HCT116 (cell line): ENCODE data around the gene DOK6. TPM values are rescaled to one million over a fixed set of nuclear protein-coding genes. Genes with fewer than 3 reads are reported as not detected.

Experiments used
- ATAC-seq: fragments of 200-7000 bp; cut with Tn5 transposase; 2 replicates; pipeline ENCODE4 v1.9.1; 2020; ENCODE audit warnings: mild to moderate bottlenecking, moderate library complexity
- BruUV-seq: library from RNA; stranded (reverse); fragments of 400-500 nt; replicated peaks from 2 replicates; lab custom pipeline; 2021; lab: Mats Ljungman, UMichigan
- CTCF ChIA-PET: fragments of 300-600 bp; sonication (Branson Sonifier 250); formaldehyde crosslinking; loops from one replicate; lab custom pipeline; 2021; ENCODE audit warnings: antibody characterized with exemption; lab: Charles Lee
- POLR2A ChIA-PET: fragments of 300-600, 350-600 bp; sonication (Branson Sonifier 250); formaldehyde crosslinking; loops from one replicate; lab custom pipeline; 2021; ENCODE audit warnings: antibody characterized with exemption; lab: Charles Lee
- RAD21 ChIA-PET, 2 experiments: fragments of 300-600 bp; sonication (Branson Sonifier 250); formaldehyde crosslinking; loops; one replicate each; lab custom pipeline; 2023; ENCODE audit warnings: low total read pairs in 2 of 2; ENCODE audit not compliant: uncharacterized antibody in 2 of 2, unreplicated experiment in 2 of 2, low non-redundant PET in 1 of 2; lab: Charles Lee
- DNase-seq: peaks from one replicate; pipeline ENCODE4 v3.0.0-alpha.2; 2010; ENCODE audit warnings: low read depth, low spot score
- H2AFZ ChIP-seq: fragments of 200-600 bp; shearing (Covaris generic), sonication (generic); 2 replicates; pipeline ENCODE4 v1.6.1; 2017; ENCODE audit warnings: low read depth, mixed run types, mixed read lengths, antibody characterized with exemption, low read length; ENCODE audit not compliant: poor library complexity, severe bottlenecking
- H3K27ac ChIP-seq: 2 replicates; pipeline ENCODE4 v1.5.1; 2012; ENCODE audit warnings: low read depth, low read length
- H3K27me3 ChIP-seq: fragments of 200-600 bp; sonication (generic); 2 replicates; pipeline ENCODE4 v1.6.1; 2016; ENCODE audit warnings: mixed run types, low read length, mixed read lengths; ENCODE audit not compliant: insufficient read depth
- H3K36me3 ChIP-seq, 2 experiments: fragments of 200-500 bp in 1 of 2; fragments of 200-600 bp in 1 of 2; sonication (Bioruptor generic) in 1 of 2; sonication (generic) in 1 of 2; 2 replicates each; pipeline versions ENCODE4 v1.5.1 to v1.6.1; 2014 to 2016; ENCODE audit warnings: low read length in 2 of 2, inconsistent platforms in 1 of 2, mixed read lengths in 1 of 2, mixed run types in 1 of 2; ENCODE audit not compliant: insufficient read depth in 2 of 2, control insufficient read depth in 1 of 2
- H3K4me1 ChIP-seq, 2 experiments: fragments of 200-600 bp in 1 of 2; sonication (generic) in 1 of 2; 2 replicates each; pipeline versions ENCODE4 v1.5.1 to v1.6.1; 2012 to 2017; ENCODE audit warnings: low read length in 2 of 2, inconsistent platforms in 1 of 2, mild to moderate bottlenecking in 1 of 2, mixed read lengths in 1 of 2, mixed run types in 1 of 2, moderate library complexity in 1 of 2; ENCODE audit not compliant: insufficient read depth in 2 of 2, control insufficient read depth in 1 of 2
- H3K4me2 ChIP-seq: fragments of 200-600 bp; sonication (generic); 2 replicates; pipeline ENCODE4 v1.6.1; 2017; ENCODE audit warnings: mixed run types, low read length, mixed read lengths
- H3K4me3 ChIP-seq, 2 experiments: fragments of 200-600 bp in 1 of 2; sonication (generic) in 1 of 2; replicated peaks in 1 of 2; 2 replicates each; pipeline ENCODE4 v1.5.1; 2011 to 2016; ENCODE audit warnings: low read length in 2 of 2, control low read depth in 1 of 2, low read depth in 1 of 2, mild to moderate bottlenecking in 1 of 2, mixed read lengths in 1 of 2, mixed run types in 1 of 2
- H3K79me2 ChIP-seq: fragments of 200-600 bp; sonication (generic); 2 replicates; pipeline ENCODE4 v1.6.1; 2017; ENCODE audit warnings: mild to moderate bottlenecking, mixed run types, low read length, moderate library complexity, mixed read lengths; ENCODE audit not compliant: insufficient read depth
- H3K9ac ChIP-seq: fragments of 200-600 bp; sonication (generic); 2 replicates; pipeline ENCODE4 v1.6.1; 2016; ENCODE audit warnings: low read length, mixed read lengths
- H3K9me2 ChIP-seq: fragments of 200-600 bp; sonication (generic), shearing (Covaris generic); 2 replicates; pipeline ENCODE4 v1.6.1; 2017; ENCODE audit warnings: mixed run types, mild to moderate bottlenecking, moderate library complexity; ENCODE audit not compliant: insufficient read depth
- H3K9me3 ChIP-seq, 2 experiments: fragments of 200-500 bp in 1 of 2; fragments of 200-600 bp in 1 of 2; sonication (Bioruptor generic) in 1 of 2; sonication (generic) in 1 of 2; 2 replicates each; pipeline ENCODE4 v1.6.1; 2014 to 2017; ENCODE audit warnings: low read length in 2 of 2, mixed read lengths in 2 of 2, inconsistent platforms in 1 of 2, low read depth in 1 of 2, mild to moderate bottlenecking in 1 of 2, mixed run types in 1 of 2, moderate library complexity in 1 of 2; ENCODE audit not compliant: control insufficient read depth in 1 of 2, insufficient read depth in 1 of 2
- H4K20me1 ChIP-seq: fragments of 200-600 bp; sonication (generic), shearing (Covaris generic); 2 replicates; pipeline ENCODE4 v1.6.1; 2017; ENCODE audit warnings: mixed run types, mild to moderate bottlenecking, moderate library complexity; ENCODE audit not compliant: insufficient read depth
- CBX3 ChIP-seq: IDR thresholded peaks from 2 replicates; pipeline ENCODE4 v1.6.1; 2012; ENCODE audit warnings: low read depth
- EGR1 ChIP-seq: IDR thresholded peaks from 2 replicates; pipeline ENCODE4 v1.6.1; 2012; ENCODE audit warnings: low read depth
- ELF1 ChIP-seq: IDR thresholded peaks from 2 replicates; pipeline ENCODE4 v1.6.1; 2012; ENCODE audit warnings: low read depth, borderline replicate concordance
- EZH2 ChIP-seq: fragments of 200-600 bp; sonication (generic); IDR thresholded peaks from 2 replicates; pipeline ENCODE4 v1.6.1; 2017; ENCODE audit warnings: antibody characterized with exemption, mixed run types
- FOSL1 ChIP-seq: IDR thresholded peaks from 2 replicates; pipeline ENCODE4 v1.6.1; 2012; ENCODE audit warnings: low read depth
- JUND ChIP-seq: IDR thresholded peaks from 2 replicates; pipeline ENCODE4 v1.6.1; 2012
- MAX ChIP-seq: IDR thresholded peaks from 2 replicates; pipeline ENCODE4 v1.6.1; 2012
- POLR2A ChIP-seq: IDR thresholded peaks from 2 replicates; pipeline ENCODE4 v1.7.0; 2011; ENCODE audit warnings: borderline replicate concordance; ENCODE audit not compliant: insufficient read depth, insufficient read length; ENCODE audit errors: extremely low read depth
- POLR2AphosphoS5 ChIP-seq: IDR thresholded peaks from 2 replicates; pipeline ENCODE4 v1.6.1; 2011; ENCODE audit warnings: mild to moderate bottlenecking, low read depth, low read length, moderate library complexity
- SIN3A ChIP-seq: IDR thresholded peaks from 2 replicates; pipeline ENCODE4 v1.6.1; 2012; ENCODE audit warnings: low read depth
- YY1 ChIP-seq: IDR thresholded peaks from 2 replicates; pipeline ENCODE4 v1.6.1; 2011; ENCODE audit warnings: low read length, low read depth, moderate library complexity, mild to moderate bottlenecking; ENCODE audit not compliant: insufficient replicate concordance; ENCODE audit errors: extremely low read depth
- ZFX ChIP-seq: fragments of 450-650 bp; IDR thresholded peaks from 2 replicates; pipeline ENCODE4 v1.6.1; 2017
- ZNF274 ChIP-seq: fragments of 200-500 bp; sonication (Bioruptor generic); IDR thresholded peaks from 2 replicates; pipeline ENCODE4 v1.6.1; 2014; ENCODE audit warnings: mild to moderate bottlenecking, low read depth, low read length, inconsistent platforms
- intact Hi-C: fragments of 100-400 bp; cut with micrococcal nuclease; formaldehyde crosslinking; loops from 2 replicates; pipeline ENCODE4 v1.10.0; 2022
- total RNA-seq: library from RNA; stranded (reverse); gene quantifications from one replicate; pipeline ENCODE4 v1.2.1, GENCODE V29; 2021; ENCODE audit not compliant: unreplicated experiment
- TF ChIP-seq, protein P1 (sequence below): IDR thresholded peaks from 2 replicates; pipeline ENCODE4 v1.6.1; 2012; ENCODE audit warnings: low read depth
- TF ChIP-seq, protein P2 (sequence below): IDR thresholded peaks from 2 replicates; pipeline ENCODE4 v1.6.1; 2012
- TF ChIP-seq, protein P3 (sequence below), 3 experiments: fragments of 200-600 bp in 1 of 3; sonication (generic) in 1 of 3; IDR thresholded peaks in 2 of 3; conservative IDR thresholded peaks in 1 of 3; 2 replicates each; pipeline ENCODE4 v1.5.1; 2012 to 2017; ENCODE audit warnings: low read depth in 2 of 3, low read length in 2 of 3, antibody characterized with exemption in 1 of 3, borderline replicate concordance in 1 of 3, control low read depth in 1 of 3, mild to moderate bottlenecking in 1 of 3, mixed read lengths in 1 of 3, mixed run types in 1 of 3, moderate library complexity in 1 of 3; ENCODE audit not compliant: insufficient read depth in 1 of 3

DOK6 gene
- total RNA-seq, 1 experiment from 2014 or later, result not detected

GRCh38 chr18:69755041-69755440, 354.4 kb downstream of the DOK6 start (continued):
- TF ChIP-seq, protein P1, sequence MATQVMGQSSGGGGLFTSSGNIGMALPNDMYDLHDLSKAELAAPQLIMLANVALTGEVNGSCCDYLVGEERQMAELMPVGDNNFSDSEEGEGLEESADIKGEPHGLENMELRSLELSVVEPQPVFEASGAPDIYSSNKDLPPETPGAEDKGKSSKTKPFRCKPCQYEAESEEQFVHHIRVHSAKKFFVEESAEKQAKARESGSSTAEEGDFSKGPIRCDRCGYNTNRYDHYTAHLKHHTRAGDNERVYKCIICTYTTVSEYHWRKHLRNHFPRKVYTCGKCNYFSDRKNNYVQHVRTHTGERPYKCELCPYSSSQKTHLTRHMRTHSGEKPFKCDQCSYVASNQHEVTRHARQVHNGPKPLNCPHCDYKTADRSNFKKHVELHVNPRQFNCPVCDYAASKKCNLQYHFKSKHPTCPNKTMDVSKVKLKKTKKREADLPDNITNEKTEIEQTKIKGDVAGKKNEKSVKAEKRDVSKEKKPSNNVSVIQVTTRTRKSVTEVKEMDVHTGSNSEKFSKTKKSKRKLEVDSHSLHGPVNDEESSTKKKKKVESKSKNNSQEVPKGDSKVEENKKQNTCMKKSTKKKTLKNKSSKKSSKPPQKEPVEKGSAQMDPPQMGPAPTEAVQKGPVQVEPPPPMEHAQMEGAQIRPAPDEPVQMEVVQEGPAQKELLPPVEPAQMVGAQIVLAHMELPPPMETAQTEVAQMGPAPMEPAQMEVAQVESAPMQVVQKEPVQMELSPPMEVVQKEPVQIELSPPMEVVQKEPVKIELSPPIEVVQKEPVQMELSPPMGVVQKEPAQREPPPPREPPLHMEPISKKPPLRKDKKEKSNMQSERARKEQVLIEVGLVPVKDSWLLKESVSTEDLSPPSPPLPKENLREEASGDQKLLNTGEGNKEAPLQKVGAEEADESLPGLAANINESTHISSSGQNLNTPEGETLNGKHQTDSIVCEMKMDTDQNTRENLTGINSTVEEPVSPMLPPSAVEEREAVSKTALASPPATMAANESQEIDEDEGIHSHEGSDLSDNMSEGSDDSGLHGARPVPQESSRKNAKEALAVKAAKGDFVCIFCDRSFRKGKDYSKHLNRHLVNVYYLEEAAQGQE, result no peak
- no peak for TF ChIP-seq SIN3A
- TF ChIP-seq POLR2A, result no peak

DNA sequence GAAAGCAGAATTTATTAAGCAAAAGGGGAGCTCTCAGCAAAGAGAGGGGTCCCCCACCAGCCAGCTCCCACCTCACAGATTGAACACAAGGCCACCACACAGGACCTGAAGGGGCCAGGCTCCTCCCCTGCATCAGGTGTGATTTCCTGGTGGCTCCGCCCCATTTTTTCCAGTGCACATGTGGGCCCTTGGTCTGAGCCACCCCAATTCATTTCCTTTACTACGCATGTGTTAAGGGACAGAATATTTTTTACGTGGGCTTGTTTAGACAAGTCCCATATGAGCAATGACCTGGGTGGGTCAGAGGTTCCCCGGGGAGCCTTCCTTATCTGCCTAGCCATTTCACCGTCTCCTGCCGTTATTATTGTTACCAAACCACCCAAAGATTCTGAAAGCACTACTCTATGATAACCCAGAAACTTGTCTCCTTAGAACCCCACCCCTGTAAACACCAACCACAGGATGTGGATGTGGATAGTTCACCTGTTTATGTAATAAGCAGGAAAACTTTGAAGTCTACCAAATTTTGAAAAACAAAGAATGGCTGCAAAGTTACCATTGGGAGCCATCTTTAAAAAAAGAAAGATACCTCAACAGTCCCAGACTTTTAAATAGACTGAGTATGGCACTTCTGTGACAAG, 355.3 kb downstream of the DOK6 start:
- no peak overlapping the region for H3K4me2 ChIP-seq
- no peaks in the 10 kb centered on the region for H3K79me2 ChIP-seq
- no peak overlapping the region for H3K4me3 ChIP-seq
- no peak overlapping the region for H2AFZ ChIP-seq
- RAD21 ChIA-PET, result no interaction called here
- ATAC-seq (no peak), DNase-seq (no peak)
- CTCF ChIA-PET, result no interaction called here
- no peaks in the 10 kb centered on the region for H4K20me1 ChIP-seq
- POLR2A ChIA-PET, result no interaction called here
- intact Hi-C loops, result no loop called here
- H3K9me2 ChIP-seq, result no peaks in the 10 kb centered on the region
- H3K27me3 ChIP-seq, result no peaks in the 10 kb centered on the region
- no peaks in the 10 kb centered on the region for H3K4me1 ChIP-seq
- no peaks in the 10 kb centered on the region for H3K36me3 ChIP-seq
- no peaks in the 10 kb centered on the region for H3K9me3 ChIP-seq
- no TSS peak for BruUV-seq
- H3K27ac ChIP-seq, result no peak overlapping the region
- no peak overlapping the region for H3K9ac ChIP-seq
- TF ChIP-seq ZNF274 (no peak), FOSL1 (no peak), POLR2A (no peak), EGR1 (no peak), SIN3A (no peak), POLR2AphosphoS5 (no peak), ELF1 (no peak), MAX (no peak), EZH2 (no peak), JUND (no peak), ZFX (no peak), CBX3 (no peak), YY1 (no peak)
- TF ChIP-seq, protein P2, sequence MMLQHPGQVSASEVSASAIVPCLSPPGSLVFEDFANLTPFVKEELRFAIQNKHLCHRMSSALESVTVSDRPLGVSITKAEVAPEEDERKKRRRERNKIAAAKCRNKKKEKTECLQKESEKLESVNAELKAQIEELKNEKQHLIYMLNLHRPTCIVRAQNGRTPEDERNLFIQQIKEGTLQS, result no peak
- TF ChIP-seq, protein P3, sequence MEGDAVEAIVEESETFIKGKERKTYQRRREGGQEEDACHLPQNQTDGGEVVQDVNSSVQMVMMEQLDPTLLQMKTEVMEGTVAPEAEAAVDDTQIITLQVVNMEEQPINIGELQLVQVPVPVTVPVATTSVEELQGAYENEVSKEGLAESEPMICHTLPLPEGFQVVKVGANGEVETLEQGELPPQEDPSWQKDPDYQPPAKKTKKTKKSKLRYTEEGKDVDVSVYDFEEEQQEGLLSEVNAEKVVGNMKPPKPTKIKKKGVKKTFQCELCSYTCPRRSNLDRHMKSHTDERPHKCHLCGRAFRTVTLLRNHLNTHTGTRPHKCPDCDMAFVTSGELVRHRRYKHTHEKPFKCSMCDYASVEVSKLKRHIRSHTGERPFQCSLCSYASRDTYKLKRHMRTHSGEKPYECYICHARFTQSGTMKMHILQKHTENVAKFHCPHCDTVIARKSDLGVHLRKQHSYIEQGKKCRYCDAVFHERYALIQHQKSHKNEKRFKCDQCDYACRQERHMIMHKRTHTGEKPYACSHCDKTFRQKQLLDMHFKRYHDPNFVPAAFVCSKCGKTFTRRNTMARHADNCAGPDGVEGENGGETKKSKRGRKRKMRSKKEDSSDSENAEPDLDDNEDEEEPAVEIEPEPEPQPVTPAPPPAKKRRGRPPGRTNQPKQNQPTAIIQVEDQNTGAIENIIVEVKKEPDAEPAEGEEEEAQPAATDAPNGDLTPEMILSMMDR (IDR thresholded peaks at IDR 0.05 in 2 of 3, conservative IDR thresholded peaks at IDR 0.05 in 1 of 3; ENCODE audit: borderline replicate concordance in 1 of 3, insufficient read depth in 1 of 3, low read depth in 2 of 3, low read length in 2 of 3), result no peak
- TF ChIP-seq, protein P1, result no peak
